Suprapubic skin (tissue), 4 donors: ENCODE results near the gene SH3GLB2. TPM values are rescaled to one million over a fixed set of nuclear protein-coding genes. Genes with fewer than 3 reads are reported as not detected.

Experiments used
- DNase-seq, 2 donors: peaks; one replicate each; pipeline ENCODE4 v3.0.0-alpha.2; 2019; ENCODE audit warnings: low spot score in 2 of 2
- H3K27ac ChIP-seq: fragments of 200-600 bp; sonication (generic); one replicate; pipeline ENCODE4 v1.5.1; 2019
- H3K27me3 ChIP-seq: fragments of 200-600 bp; sonication (generic); one replicate; pipeline ENCODE4 v1.5.1; 2019
- H3K36me3 ChIP-seq: fragments of 200-600 bp; sonication (generic); one replicate; pipeline ENCODE4 v1.5.1; 2019
- H3K4me1 ChIP-seq: fragments of 200-600 bp; sonication (generic); one replicate; pipeline ENCODE4 v1.5.1; 2019
- H3K4me3 ChIP-seq: fragments of 200-600 bp; sonication (generic); one replicate; pipeline ENCODE4 v1.5.1; 2019; ENCODE audit warnings: mild to moderate bottlenecking
- H3K9me3 ChIP-seq: fragments of 200-600 bp; sonication (generic); one replicate; pipeline ENCODE4 v1.5.1; 2019
- EP300 ChIP-seq: sonication (generic); formaldehyde crosslinking; IDR thresholded peaks from one replicate; pipeline ENCODE4 v1.6.1; 2017; ENCODE audit warnings: antibody characterized with exemption
- POLR2A ChIP-seq, 2 donors: fragments of 450-650 bp; IDR thresholded peaks; one replicate each; pipeline ENCODE4 v1.6.1; 2017; ENCODE audit warnings: antibody characterized with exemption in 2 of 2, mild to moderate bottlenecking in 2 of 2, moderate library complexity in 2 of 2
- POLR2AphosphoS5 ChIP-seq, 3 donors: sonication (generic); formaldehyde crosslinking; IDR thresholded peaks; one replicate each; pipeline ENCODE4 v1.6.1; 2017; ENCODE audit warnings: antibody characterized with exemption in 3 of 3
- WGBS: methylation state at CpG from one replicate; pipeline ENCODE4 v1.1.5; 2018; 5-methylcytosine and 5-hydroxymethylcytosine counted together
- total RNA-seq, 4 donors: library from RNA; depleted of rRNA; stranded (reverse); fragments of >200 nt; gene quantifications; one replicate each; pipeline ENCODE4 v1.1.0, GENCODE V29; 2016
- TF ChIP-seq, protein P1 (sequence below), 2 donors: fragments of 200-600 bp in 1 of 2; fragments of 450-650 bp in 1 of 2; sonication (generic) in 1 of 2; IDR thresholded peaks; one replicate each; pipeline ENCODE4 v1.5.1; 2016 to 2019; ENCODE audit warnings: antibody characterized with exemption in 2 of 2, mild to moderate bottlenecking in 1 of 2, moderate library complexity in 1 of 2

Gene SH3GLB2
- total RNA-seq = 100 to 1,000 TPM; 193 to 331 (median 258) TPM

DNA sequence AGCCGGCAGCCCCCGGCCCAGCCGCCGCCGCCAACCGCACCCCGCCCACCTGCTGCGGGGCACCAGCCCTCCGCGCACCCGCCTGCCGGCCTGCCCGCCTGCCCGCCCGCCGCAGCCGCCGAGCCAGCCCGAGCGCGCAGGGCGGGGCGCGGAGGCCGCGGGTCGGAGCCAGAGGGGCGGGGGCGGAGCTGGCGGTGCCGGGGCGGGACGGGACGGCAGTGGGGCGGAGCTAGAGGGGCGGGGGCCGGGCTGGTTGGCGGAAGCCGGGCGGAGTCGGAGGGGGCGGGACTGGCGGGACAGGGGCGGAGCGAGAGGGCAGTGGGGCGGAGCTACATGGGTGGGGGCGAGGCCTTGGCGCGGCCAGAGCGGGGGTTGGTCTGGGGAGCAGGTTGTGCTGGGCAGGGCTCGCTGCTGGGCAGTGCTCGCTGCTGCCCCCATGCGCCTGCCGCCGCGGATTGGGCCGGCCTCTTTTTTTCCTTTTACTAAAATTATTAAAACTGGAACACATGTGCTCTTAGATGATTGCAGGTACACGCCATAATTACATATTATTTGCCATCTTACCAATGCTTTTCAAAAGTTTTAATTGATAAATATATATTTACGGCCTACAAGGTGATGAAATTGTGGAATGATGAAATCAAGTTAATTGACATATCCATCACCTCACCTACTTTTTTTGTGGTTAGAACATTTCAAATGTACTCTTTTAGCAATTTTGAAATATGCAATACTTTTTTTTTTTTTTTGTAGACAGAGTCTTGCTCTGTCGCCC, at the start of gene SH3GLB2:
TSS of gene SH3GLB2 (minus strand) at position 140 of the 775 bp plus-strand sequence. CDS start 177 bp downstream, outside the sequence.
- peak within 1 kb of the TSS; percentile 77 for H3K4me3 ChIP-seq
- 4% methylated on average over 15 of the region's 60 CpGs for WGBS
- peak within 1 kb of the TSS; percentile 81 for H3K27ac ChIP-seq
- peaks cover 41% of the 10 kb centered on the region for H3K4me1 ChIP-seq
- no peaks in the 10 kb centered on the region for H3K9me3 ChIP-seq
- no peaks in the 10 kb centered on the region for H3K36me3 ChIP-seq
- H3K27me3 ChIP-seq = no peaks in the 10 kb centered on the region
- TF ChIP-seq, protein P1, sequence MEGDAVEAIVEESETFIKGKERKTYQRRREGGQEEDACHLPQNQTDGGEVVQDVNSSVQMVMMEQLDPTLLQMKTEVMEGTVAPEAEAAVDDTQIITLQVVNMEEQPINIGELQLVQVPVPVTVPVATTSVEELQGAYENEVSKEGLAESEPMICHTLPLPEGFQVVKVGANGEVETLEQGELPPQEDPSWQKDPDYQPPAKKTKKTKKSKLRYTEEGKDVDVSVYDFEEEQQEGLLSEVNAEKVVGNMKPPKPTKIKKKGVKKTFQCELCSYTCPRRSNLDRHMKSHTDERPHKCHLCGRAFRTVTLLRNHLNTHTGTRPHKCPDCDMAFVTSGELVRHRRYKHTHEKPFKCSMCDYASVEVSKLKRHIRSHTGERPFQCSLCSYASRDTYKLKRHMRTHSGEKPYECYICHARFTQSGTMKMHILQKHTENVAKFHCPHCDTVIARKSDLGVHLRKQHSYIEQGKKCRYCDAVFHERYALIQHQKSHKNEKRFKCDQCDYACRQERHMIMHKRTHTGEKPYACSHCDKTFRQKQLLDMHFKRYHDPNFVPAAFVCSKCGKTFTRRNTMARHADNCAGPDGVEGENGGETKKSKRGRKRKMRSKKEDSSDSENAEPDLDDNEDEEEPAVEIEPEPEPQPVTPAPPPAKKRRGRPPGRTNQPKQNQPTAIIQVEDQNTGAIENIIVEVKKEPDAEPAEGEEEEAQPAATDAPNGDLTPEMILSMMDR (IDR thresholded peaks at IDR 0.05) = peak; percentile 74 to 89
- no peak for TF ChIP-seq POLR2A (IDR thresholded peaks at IDR 0.05)
- DNase-seq = peak; percentile 96 to 98

GRCh38 chr9:129077236-129077635, 49.1 kb upstream of the SH3GLB2 start:
- Histone ChIP-seq H3K4me1 (peaks cover 21% of the 10 kb centered on the region), H3K27ac (no peak overlapping the region), H3K27me3 (no peaks in the 10 kb centered on the region), H3K36me3 (no peaks in the 10 kb centered on the region), H3K9me3 (no peaks in the 10 kb centered on the region), H3K4me3 (no peak overlapping the region)
- DNase-seq = no peak
- WGBS = 72% methylated on average over 10 of the region's 10 CpGs
- no peak for TF ChIP-seq EP300
- TF ChIP-seq POLR2A (IDR thresholded peaks at IDR 0.05) = no peak
- TF ChIP-seq POLR2AphosphoS5 (IDR thresholded peaks at IDR 0.05) = no peak
- TF ChIP-seq, protein P1 (IDR thresholded peaks at IDR 0.05) = no peak

- Histone ChIP-seq H3K4me3 (no peak overlapping the region), H3K36me3 (no peaks in the 10 kb centered on the region), H3K4me1 (peaks cover 15% of the 10 kb centered on the region), H3K27me3 (no peaks in the 10 kb centered on the region), H3K27ac (no peak overlapping the region), H3K9me3 (no peaks in the 10 kb centered on the region)
- TF ChIP-seq, protein P1 (IDR thresholded peaks at IDR 0.05) = no peak
- TF ChIP-seq POLR2AphosphoS5 (IDR thresholded peaks at IDR 0.05) (no peak), POLR2A (IDR thresholded peaks at IDR 0.05) (no peak), EP300 (no peak)
- WGBS = 98% methylated on average over 11 of the region's 11 CpGs
- no peak for DNase-seq
Observed at GRCh38 chr9:129076640-129077037, 48.5 kb upstream of the SH3GLB2 start.

DNA sequence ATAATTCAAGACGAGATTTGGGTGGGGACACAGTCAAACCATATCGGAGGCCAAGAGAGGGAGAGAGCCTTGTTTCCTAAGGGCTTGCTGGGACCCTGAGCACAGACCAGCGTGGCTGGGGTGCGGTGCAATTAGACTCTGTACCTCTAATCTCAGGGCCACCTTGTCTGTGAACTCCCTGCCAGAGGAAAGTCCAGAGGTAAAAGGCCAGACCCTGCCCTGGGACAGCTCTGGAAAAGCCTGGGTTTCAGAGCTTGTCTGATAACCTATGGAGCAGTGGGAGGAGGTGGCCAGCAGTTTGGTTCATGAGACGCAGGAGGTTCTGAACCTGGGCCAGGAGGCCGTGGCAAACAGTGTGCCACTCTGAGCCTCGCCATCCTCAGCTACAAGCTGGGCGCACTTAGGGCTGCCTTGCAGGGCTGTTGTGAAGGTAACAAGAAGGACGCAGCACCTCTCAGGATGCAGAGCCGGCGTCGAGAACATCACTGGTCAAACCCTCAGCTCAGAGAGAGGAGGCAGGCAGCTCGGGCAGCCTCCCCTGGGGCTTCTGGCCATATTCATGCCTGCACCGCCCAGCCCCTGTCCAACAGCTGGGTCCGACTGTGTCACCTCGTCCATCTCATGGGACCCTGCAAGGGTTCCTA, 48.0 kb upstream of the SH3GLB2 start:
- no peaks in the 10 kb centered on the region for H3K9me3 ChIP-seq
- no peak overlapping the region for H3K4me3 ChIP-seq
- no peak for TF ChIP-seq POLR2AphosphoS5 (IDR thresholded peaks at IDR 0.05)
- TF ChIP-seq, protein P1 (IDR thresholded peaks at IDR 0.05) = no peak
- no peak for TF ChIP-seq POLR2A (IDR thresholded peaks at IDR 0.05)
- no peak for TF ChIP-seq EP300
- peak in 1 of 2 donors; percentile 44 for DNase-seq
- H3K36me3 ChIP-seq = no peaks in the 10 kb centered on the region
- no peak overlapping the region for H3K27ac ChIP-seq
- WGBS = 86% methylated on average over 9 of the region's 16 CpGs
- peaks cover 12% of the 10 kb centered on the region for H3K4me1 ChIP-seq
- H3K27me3 ChIP-seq = no peaks in the 10 kb centered on the region

- Histone ChIP-seq H3K4me1 (peaks cover 4% of the 10 kb centered on the region), H3K27ac (no peak overlapping the region), H3K9me3 (no peaks in the 10 kb centered on the region), H3K36me3 (peaks cover 12% of the 10 kb centered on the region), H3K4me3 (no peak overlapping the region), H3K27me3 (no peaks in the 10 kb centered on the region)
- WGBS = 84% methylated on average over 3 of the region's 3 CpGs
- TF ChIP-seq POLR2AphosphoS5 (IDR thresholded peaks at IDR 0.05) = no peak
- no peak for TF ChIP-seq EP300
- TF ChIP-seq POLR2A (IDR thresholded peaks at IDR 0.05) = no peak
- TF ChIP-seq, protein P1 (IDR thresholded peaks at IDR 0.05) = no peak
- DNase-seq = no peak
Observed at GRCh38 chr9:129074106-129074505, 46.0 kb upstream of the SH3GLB2 start.
